OCI-LY1 (cell line): ENCODE results near the gene ZNF620.

Experiments
- H2AFZ ChIP-seq: fragments of 200-600 bp; sonication (generic), shearing (Covaris generic); 2 replicates; pipeline ENCODE4 v1.6.0; 2014; ENCODE audit warnings: antibody characterized with exemption, mild to moderate bottlenecking, low read length
- H3F3A ChIP-seq: fragments of 200-600 bp; sonication (generic), shearing (Covaris generic); 2 replicates; pipeline ENCODE4 v1.6.0; 2014; ENCODE audit warnings: mild to moderate bottlenecking, antibody characterized with exemption, low read length, moderate library complexity; ENCODE audit not compliant: insufficient read depth
- H3K27ac ChIP-seq: fragments of 200-600 bp; sonication (generic); 2 replicates; pipeline ENCODE4 v1.5.1; 2014; ENCODE audit warnings: low read length, mixed run types, mild to moderate bottlenecking, low read depth; ENCODE audit not compliant: poor library complexity, severe bottlenecking
- H3K27me3 ChIP-seq: fragments of 200-600 bp; sonication (generic); 2 replicates; pipeline ENCODE4 v1.6.0; 2014; ENCODE audit warnings: antibody characterized with exemption, mild to moderate bottlenecking, low read length, moderate library complexity; ENCODE audit not compliant: insufficient read depth
- H3K36me3 ChIP-seq: fragments of 200-600 bp; sonication (generic); 2 replicates; pipeline ENCODE4 v1.6.1; 2014; ENCODE audit warnings: mild to moderate bottlenecking, antibody characterized with exemption, low read length, moderate library complexity, mixed read lengths; ENCODE audit not compliant: insufficient read depth
- H3K4me1 ChIP-seq: fragments of 200-600 bp; sonication (generic); 2 replicates; pipeline ENCODE4 v1.5.1; 2014; ENCODE audit warnings: mild to moderate bottlenecking, low read length, moderate library complexity; ENCODE audit not compliant: insufficient read depth, severe bottlenecking
- H3K4me2 ChIP-seq: fragments of 200-600 bp; sonication (generic), shearing (Covaris generic); 2 replicates; pipeline ENCODE4 v1.6.1; 2014; ENCODE audit warnings: low read length
- H3K4me3 ChIP-seq: fragments of 200-600 bp; sonication (generic); 2 replicates; pipeline ENCODE4 v1.5.1; 2014; ENCODE audit warnings: low read length, low read depth, mild to moderate bottlenecking, mixed read lengths; ENCODE audit not compliant: poor library complexity, severe bottlenecking
- H3K79me2 ChIP-seq: fragments of 200-600 bp; shearing (Covaris generic); 2 replicates; pipeline ENCODE4 v1.6.1; 2016; ENCODE audit warnings: mixed run types, low read length, mixed read lengths; ENCODE audit not compliant: insufficient read depth
- H3K9ac ChIP-seq: fragments of 200-600 bp; sonication (generic), shearing (Covaris generic); 2 replicates; pipeline ENCODE4 v1.6.1; 2014; ENCODE audit warnings: mild to moderate bottlenecking, low read length, mixed read lengths
- H3K9me2 ChIP-seq: fragments of 200-600 bp; sonication (generic), shearing (Covaris generic); 2 replicates; pipeline ENCODE4 v1.6.1; 2014; ENCODE audit warnings: low read depth, mild to moderate bottlenecking, low read length, mixed read lengths
- H3K9me3 ChIP-seq: fragments of 200-600 bp; shearing (Covaris generic); 2 replicates; pipeline ENCODE4 v1.6.1; 2014; ENCODE audit warnings: low read length, mixed read lengths
- H4K20me1 ChIP-seq: fragments of 200-600 bp; sonication (generic), shearing (Covaris generic); 2 replicates; pipeline ENCODE4 v1.6.0; 2016; ENCODE audit warnings: mild to moderate bottlenecking, low read length; ENCODE audit not compliant: insufficient read depth
- CTCF ChIP-seq: fragments of 200-600 bp; sonication (generic), shearing (Covaris generic); IDR thresholded peaks from 2 replicates; pipeline ENCODE4 v1.5.1; 2017; ENCODE audit warnings: mild to moderate bottlenecking, antibody characterized with exemption, low read length, moderate library complexity, mixed read lengths
- EZH2 ChIP-seq: fragments of 200-600 bp; sonication (generic), shearing (Covaris generic); IDR thresholded peaks from 2 replicates; pipeline ENCODE4 v1.8.0; 2017; ENCODE audit warnings: borderline replicate concordance, mixed run types, mild to moderate bottlenecking, antibody characterized with exemption, low read length, moderate library complexity, mixed read lengths

The ZNF620 gene

DNA sequence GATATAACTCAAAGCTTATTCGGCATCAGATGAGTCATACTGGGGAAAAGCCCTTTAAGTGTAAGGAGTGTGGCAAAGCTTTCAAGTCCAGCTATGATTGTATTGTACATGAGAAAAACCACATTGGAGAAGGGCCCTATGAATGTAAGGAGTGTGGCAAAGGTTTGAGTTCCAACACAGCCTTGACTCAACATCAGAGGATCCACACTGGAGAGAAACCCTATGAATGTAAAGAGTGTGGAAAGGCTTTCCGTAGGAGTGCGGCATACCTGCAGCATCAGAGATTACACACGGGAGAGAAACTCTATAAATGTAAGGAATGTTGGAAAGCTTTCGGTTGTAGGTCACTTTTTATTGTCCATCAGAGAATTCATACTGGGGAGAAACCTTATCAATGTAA lies 26.4 kb downstream of the ZNF620 start:
- Histone ChIP-seq H3K79me2 (no peaks in the 10 kb centered on the region), H3K27me3 (no peaks in the 10 kb centered on the region), H4K20me1 (no peaks in the 10 kb centered on the region), H3K4me3 (no peak overlapping the region), H3K4me2 (no peak overlapping the region), H2AFZ (no peak overlapping the region), H3F3A (no peaks in the 10 kb centered on the region), H3K9ac (no peak overlapping the region), H3K27ac (no peak overlapping the region), H3K4me1 (no peaks in the 10 kb centered on the region), H3K9me2 (no peaks in the 10 kb centered on the region), H3K9me3 (peaks cover 11% of the 10 kb centered on the region; the same call in 1 of the 2 replicates), H3K36me3 (peaks cover 81% of the 10 kb centered on the region)
- TF ChIP-seq CTCF (no peak), EZH2 (no peak)

DNA sequence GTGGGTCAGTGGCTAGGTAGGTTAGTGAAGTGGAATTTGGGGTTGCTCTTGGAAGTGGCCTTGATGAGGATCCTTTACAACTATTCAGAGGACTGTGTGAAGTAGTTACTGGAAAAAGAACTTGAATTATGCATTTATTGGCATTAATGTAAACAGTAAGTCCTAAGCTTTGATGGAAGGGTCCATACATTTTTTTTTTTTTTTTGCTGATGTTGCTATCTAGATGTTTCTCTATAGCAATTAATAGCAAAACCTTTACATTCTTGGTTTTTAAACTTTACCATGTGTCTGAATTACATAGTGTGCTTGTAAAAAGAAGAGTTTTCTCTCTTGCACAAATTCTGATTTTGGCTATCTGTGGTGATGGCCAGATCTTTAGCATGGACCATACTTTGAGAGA lies 28.4 kb downstream of the ZNF620 start:
- peaks cover 64% of the 10 kb centered on the region for H3K36me3 ChIP-seq
- no peaks in the 10 kb centered on the region for H3K9me2 ChIP-seq
- no peaks in the 10 kb centered on the region for H3K79me2 ChIP-seq
- no peaks in the 10 kb centered on the region for H3F3A ChIP-seq
- peaks cover 11% of the 10 kb centered on the region; the same call in 1 of the 2 replicates for H3K9me3 ChIP-seq
- no peaks in the 10 kb centered on the region for H3K27me3 ChIP-seq
- H3K27ac ChIP-seq: no peak overlapping the region
- H3K4me3 ChIP-seq: no peak overlapping the region
- no peak overlapping the region for H2AFZ ChIP-seq
- no peaks in the 10 kb centered on the region for H3K4me1 ChIP-seq
- H3K4me2 ChIP-seq: no peak overlapping the region
- no peak overlapping the region for H3K9ac ChIP-seq
- H4K20me1 ChIP-seq: no peaks in the 10 kb centered on the region
- no peak for TF ChIP-seq CTCF
- TF ChIP-seq EZH2: no peak

DNA sequence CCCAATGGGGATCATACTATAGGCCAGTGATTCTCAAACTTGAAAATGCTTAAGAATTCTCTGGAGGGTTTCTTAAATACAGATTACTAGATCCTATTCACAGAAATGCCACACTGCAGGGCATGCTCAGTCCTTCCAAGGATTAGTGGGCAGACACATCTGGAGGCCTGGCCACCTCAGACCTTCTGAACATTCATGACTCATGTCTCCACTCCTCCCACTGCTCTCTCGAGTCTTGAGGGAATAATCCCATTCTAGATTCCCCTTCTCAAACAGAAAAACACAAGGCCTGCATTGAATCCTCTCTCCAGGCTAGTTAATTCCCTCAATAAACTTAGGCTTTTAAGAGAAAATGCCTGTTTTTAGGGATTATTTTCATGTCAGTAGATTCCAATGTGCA lies 41.0 kb downstream of the ZNF620 start:
- H3K4me3 ChIP-seq: no peak overlapping the region
- H3K4me1 ChIP-seq: no peaks in the 10 kb centered on the region
- H3K27ac ChIP-seq: no peak overlapping the region
- H3K9ac ChIP-seq: no peak overlapping the region
- H3K9me2 ChIP-seq: no peaks in the 10 kb centered on the region
- no peak overlapping the region for H2AFZ ChIP-seq
- H3K79me2 ChIP-seq: no peaks in the 10 kb centered on the region
- H4K20me1 ChIP-seq: no peaks in the 10 kb centered on the region
- H3K27me3 ChIP-seq: no peaks in the 10 kb centered on the region
- H3K36me3 ChIP-seq: no peaks in the 10 kb centered on the region
- H3K4me2 ChIP-seq: no peak overlapping the region
- TF ChIP-seq CTCF: no peak
- TF ChIP-seq EZH2: no peak
- H3K9me3 ChIP-seq: peaks cover 5% of the 10 kb centered on the region; the same call in 1 of the 2 replicates
- H3F3A ChIP-seq: no peaks in the 10 kb centered on the region
